Prostate gland (tissue), 2 donors: Measurements from ENCODE around the gene ALOX12B. TPM values are rescaled to one million over a fixed set of nuclear protein-coding genes. Genes with fewer than 3 reads are reported as not detected.
A peak's percentile ranks its signal among the peaks of the same experiment; 100 is the strongest.

ENCODE experiments used
- DNase-seq: peaks from one replicate; pipeline ENCODE4 v3.0.0-alpha.2; 2019; ENCODE audit warnings: low spot score
- H3K27ac ChIP-seq, 2 donors: fragments of 200-600 bp; sonication (generic); 2 replicates each; pipeline ENCODE4 v1.5.1; 2017 to 2019
- H3K27me3 ChIP-seq: fragments of 200-600 bp; sonication (generic); replicated peaks from 2 replicates; pipeline ENCODE4 v1.5.1; 2019; ENCODE audit not compliant: insufficient read depth
- H3K36me3 ChIP-seq, 2 donors: fragments of 200-600 bp; sonication (generic); 1 replicate in 1 of 2; 2 replicates in 1 of 2; pipeline versions ENCODE4 v1.5.1 to v1.8.1; 2017 to 2019
- H3K4me1 ChIP-seq: fragments of 200-600 bp; sonication (generic); replicated peaks from 2 replicates; pipeline ENCODE4 v1.5.1; 2019
- H3K4me3 ChIP-seq, 2 donors: fragments of 200-600 bp; sonication (generic); 2 replicates each; pipeline ENCODE4 v1.5.1; 2017 to 2019
- H3K9me3 ChIP-seq: fragments of 200-600 bp; sonication (generic); 2 replicates; pipeline ENCODE4 v1.5.1; 2017
- CTCF ChIP-seq, 4 experiments: fragments of 200-600 bp in 2 of 4; fragments of 450-650 bp in 2 of 4; sonication (generic) in 2 of 4; IDR thresholded peaks; 1 replicate in 3 of 4; 2 replicates in 1 of 4; pipeline ENCODE4 v1.5.1; 2016 to 2019; ENCODE audit warnings: antibody characterized with exemption in 4 of 4, mild to moderate bottlenecking in 2 of 4, moderate library complexity in 2 of 4
- POLR2A ChIP-seq: fragments of 450-650 bp; IDR thresholded peaks from one replicate; pipeline ENCODE4 v1.6.1; 2016; ENCODE audit warnings: antibody characterized with exemption, mild to moderate bottlenecking
- POLR2AphosphoS5 ChIP-seq: sonication (generic); formaldehyde crosslinking; IDR thresholded peaks from one replicate; pipeline ENCODE4 v1.6.1; 2017; ENCODE audit warnings: antibody characterized with exemption
- WGBS: methylation state at CpG from one replicate; pipeline ENCODE4 v1.1.5; 2018; 5-methylcytosine and 5-hydroxymethylcytosine counted together
- intact Hi-C: fragments of 100-400 bp; cut with DNase I; formaldehyde crosslinking; loops from one replicate; pipeline ENCODE4 v1.14.2; 2022
- total RNA-seq, 2 donors: library from RNA; depleted of rRNA; stranded (reverse); fragments of >200 nt; gene quantifications; one replicate each; pipeline ENCODE4 v1.1.0, GENCODE V29; 2016

The ALOX12B gene
- total RNA-seq, 2 donors from 2014 or later: 0.18 to 0.40 TPM

GRCh38 chr17:8052256-8053252 is 35.0 kb downstream of the ALOX12B start:
- no peaks in the 10 kb centered on the region for H3K4me1 ChIP-seq
- H3K9me3 ChIP-seq: no peaks in the 10 kb centered on the region
- peak overlapping the region in 1 of 2 donors; percentile 6 for H3K27ac ChIP-seq
- intact Hi-C loops: no loop called here
- no peaks in the 10 kb centered on the region for H3K27me3 ChIP-seq
- WGBS: 97% methylated on average over 6 of the region's 6 CpGs
- no peaks in the 10 kb centered on the region for H3K36me3 ChIP-seq
- no peak for DNase-seq
- TF ChIP-seq CTCF (IDR thresholded peaks at IDR 0.05) (no peak), POLR2A (no peak), POLR2AphosphoS5 (no peak)
- H3K4me3 ChIP-seq: no peak overlapping the region

DNA sequence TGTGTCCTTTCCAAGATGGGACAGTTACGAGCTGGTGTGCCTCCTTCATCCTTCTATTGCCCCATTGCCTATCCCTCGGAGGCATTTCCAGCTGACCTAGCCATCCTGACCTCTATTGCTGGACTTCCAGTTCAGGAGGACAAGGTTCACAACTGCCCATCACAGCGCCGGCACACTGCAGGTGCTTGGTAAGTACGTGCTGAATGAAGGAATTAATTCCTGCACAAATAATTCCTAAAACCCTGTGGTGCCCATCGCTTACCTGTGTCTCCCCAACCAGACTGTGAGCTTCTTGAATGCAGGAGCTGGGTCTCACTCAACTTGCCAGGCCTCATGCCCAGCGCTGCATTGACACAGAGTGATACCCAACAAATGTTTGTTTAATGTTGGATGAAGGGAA is 35.7 kb downstream of the ALOX12B start:
- intact Hi-C loops: no loop called here

GRCh38 chr17:8048736-8049135 is 38.8 kb downstream of the ALOX12B start:
- Histone ChIP-seq H3K27ac (peak overlapping the region in 1 of 2 donors; percentile 19), H3K36me3 (no peaks in the 10 kb centered on the region), H3K4me3 (no peak overlapping the region), H3K27me3 (no peaks in the 10 kb centered on the region), H3K9me3 (no peaks in the 10 kb centered on the region), H3K4me1 (no peaks in the 10 kb centered on the region)
- no peak for DNase-seq
- no peak for TF ChIP-seq POLR2AphosphoS5
- TF ChIP-seq CTCF (IDR thresholded peaks at IDR 0.05): no peak
- no peak for TF ChIP-seq POLR2A
- intact Hi-C loops: no loop called here
- WGBS: 90% methylated on average over 8 of the region's 8 CpGs

More for the DNA sequence above, 35.7 kb downstream of the ALOX12B start:
- Histone ChIP-seq H3K36me3 (no peaks in the 10 kb centered on the region), H3K9me3 (no peaks in the 10 kb centered on the region), H3K4me3 (no peak overlapping the region), H3K4me1 (no peaks in the 10 kb centered on the region), H3K27me3 (no peaks in the 10 kb centered on the region), H3K27ac (peak overlapping the region in 1 of 2 donors; percentile 6)
- WGBS: 84% methylated on average over 7 of the region's 7 CpGs
- TF ChIP-seq POLR2AphosphoS5: no peak
- TF ChIP-seq POLR2A: no peak
- TF ChIP-seq CTCF (IDR thresholded peaks at IDR 0.05): no peak
- no peak for DNase-seq

DNA sequence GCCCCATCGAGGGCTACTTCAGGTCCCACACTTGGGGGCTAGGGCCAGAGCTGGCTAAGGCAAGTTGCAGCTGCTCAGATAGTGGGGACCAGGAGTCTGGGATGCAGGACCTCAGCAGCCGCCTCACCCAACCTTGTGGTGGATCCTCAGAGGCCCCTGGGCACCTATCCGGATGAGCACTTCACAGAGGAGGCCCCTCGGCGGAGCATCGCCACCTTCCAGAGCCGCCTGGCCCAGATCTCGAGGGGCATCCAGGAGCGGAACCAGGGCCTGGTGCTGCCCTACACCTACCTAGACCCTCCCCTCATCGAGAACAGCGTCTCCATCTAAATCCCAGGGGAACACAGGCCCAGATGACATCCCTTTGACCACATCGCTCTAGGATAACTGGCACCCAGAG is 39.3 kb downstream of the ALOX12B start:
- no peak for DNase-seq
- H3K36me3 ChIP-seq: no peaks in the 10 kb centered on the region
- intact Hi-C loops: no loop called here

More for the DNA sequence above, 39.3 kb downstream of the ALOX12B start:
- Histone ChIP-seq H3K4me3 (no peak overlapping the region), H3K27me3 (no peaks in the 10 kb centered on the region), H3K4me1 (no peaks in the 10 kb centered on the region), H3K9me3 (no peaks in the 10 kb centered on the region), H3K27ac (peak overlapping the region in 1 of 2 donors; percentile 19)
- 92% methylated on average over 12 of the region's 12 CpGs for WGBS
- TF ChIP-seq POLR2A: no peak
- TF ChIP-seq CTCF (IDR thresholded peaks at IDR 0.05): no peak
- TF ChIP-seq POLR2AphosphoS5: no peak
